T-helper 22 cell (primary cell): ENCODE data around the gene ERBB4.
"Not testable (repeated sequence)": the region's sequence is repeated elsewhere in the genome, so short reads cannot be mapped to it uniquely, and the experiment has no call there.

Experiments used
- DNase-seq: peaks from one replicate; pipeline ENCODE4 v3.0.0-alpha.2; 2020; ENCODE audit warnings: low read depth

ERBB4 gene

GRCh38 chr2:212146416-212146815, 392.2 kb downstream of the ERBB4 start:
- DNase-seq, result no peak

GRCh38 chr2:212145121-212145520, 393.5 kb downstream of the ERBB4 start:
- no peak for DNase-seq

DNA sequence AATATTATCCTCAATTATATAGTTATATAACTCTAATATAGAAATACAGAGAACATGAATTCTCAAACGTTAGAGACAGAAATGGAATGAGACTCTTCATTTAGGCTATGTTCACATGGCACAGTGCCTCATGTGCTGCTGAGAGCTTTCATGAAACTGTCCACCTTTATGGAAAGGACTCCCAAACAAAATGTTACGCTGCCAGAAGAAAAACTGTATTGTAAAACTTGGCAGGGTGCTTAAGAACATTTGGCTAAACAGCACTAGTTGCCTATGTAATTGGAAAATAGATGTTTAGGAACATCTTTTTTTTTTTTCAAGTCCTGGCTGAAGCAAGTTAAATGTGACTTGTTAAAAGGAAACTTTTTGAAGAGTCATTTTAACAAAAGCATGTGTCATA, 396.0 kb downstream of the ERBB4 start:
- no peak for DNase-seq

GRCh38 chr2:212141499-212141898, 397.1 kb downstream of the ERBB4 start:
- no peak for DNase-seq

DNA sequence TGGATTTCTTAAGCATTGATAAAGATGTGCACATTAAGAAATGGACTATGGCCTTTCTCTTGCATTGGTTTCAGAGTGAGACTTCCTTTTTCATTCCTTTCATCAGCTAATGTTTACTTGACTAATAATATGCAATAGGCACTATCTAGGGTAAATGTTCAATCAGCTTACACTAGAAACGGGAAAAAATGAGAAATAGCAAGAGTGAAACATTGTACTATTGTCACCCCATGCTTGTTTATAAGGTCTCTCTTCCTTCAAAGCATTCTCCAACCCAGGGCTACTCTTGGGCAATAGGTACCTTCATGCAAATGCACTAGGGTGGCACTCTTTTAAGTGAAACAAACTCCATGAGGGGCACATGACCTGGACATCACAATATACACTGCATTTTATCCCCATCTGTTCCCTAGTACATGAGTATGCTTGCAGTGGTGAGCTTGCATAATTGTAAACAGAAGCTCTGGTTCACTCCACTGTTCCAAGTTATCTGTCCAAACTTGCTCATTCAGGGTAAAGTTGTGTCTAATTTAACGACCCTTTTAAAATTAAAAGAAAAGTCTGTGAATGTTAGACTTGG, 402.3 kb downstream of the ERBB4 start:
- no peak for DNase-seq

- no peak for DNase-seq
Measured at GRCh38 chr2:212135739-212136138, 402.9 kb downstream of the ERBB4 start.

DNA sequence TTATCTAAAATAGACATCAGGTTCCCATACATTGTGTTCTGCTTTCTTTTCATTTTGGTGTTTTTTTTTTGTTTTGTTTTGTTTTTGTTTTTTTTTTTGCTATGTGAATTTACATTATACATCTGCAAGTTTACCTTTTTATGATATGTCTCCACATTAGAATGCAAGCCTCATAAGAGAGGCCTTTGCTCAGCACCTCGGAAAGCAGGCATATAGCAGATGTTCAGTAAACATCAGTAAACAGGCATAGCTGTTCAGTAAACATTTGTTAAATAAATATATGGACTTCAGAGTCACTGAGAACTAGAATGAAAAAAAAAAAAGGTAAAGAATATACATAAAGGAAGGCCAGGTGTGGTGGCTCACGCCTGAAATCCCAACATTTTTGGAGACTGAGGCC, 405.3 kb downstream of the ERBB4 start:
- no peak for DNase-seq

DNA sequence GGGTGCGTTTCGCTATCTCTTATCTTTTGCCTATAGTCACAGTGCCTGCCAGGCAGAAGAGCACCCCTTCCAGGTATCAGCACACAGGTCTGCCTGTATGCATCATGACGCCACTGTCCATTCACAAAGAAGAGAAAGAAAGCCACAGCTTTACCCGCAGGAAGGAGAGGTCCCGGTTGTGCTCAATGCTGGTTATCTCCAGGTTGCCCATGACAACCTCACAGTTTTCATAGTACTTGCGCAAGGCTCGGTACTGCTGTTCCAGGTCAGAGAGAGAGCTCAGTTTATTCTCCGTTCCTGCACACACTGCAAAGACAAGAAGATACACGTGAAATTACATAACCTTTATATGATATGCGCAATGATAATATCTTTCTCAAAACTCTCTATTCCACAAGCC, 414.0 kb downstream of the ERBB4 start:
- no peak for DNase-seq

DNA sequence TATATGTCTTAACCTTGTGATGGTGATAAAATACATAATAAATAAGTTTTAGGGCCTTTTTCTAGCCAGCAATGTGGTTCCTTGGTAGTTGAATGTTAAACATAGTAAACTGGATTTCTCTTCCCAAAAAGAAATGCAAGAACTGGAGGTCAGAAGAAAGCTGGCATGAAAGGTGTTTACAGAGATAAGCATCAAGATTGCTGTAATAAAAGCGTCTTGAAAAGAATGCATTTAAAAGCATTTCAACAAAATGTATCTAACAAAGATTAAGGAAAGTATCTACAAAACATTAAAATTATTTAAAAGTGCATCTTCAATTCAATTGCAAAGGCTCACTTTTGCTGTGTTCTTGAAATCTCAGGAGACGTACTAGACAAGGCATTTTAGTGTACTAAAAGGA, 419.0 kb downstream of the ERBB4 start:
- no peak for DNase-seq

GRCh38 chr2:212117926-212118325, 420.7 kb downstream of the ERBB4 start:
- no peak for DNase-seq

GRCh38 chr2:212114489-212114888, 424.1 kb downstream of the ERBB4 start:
- DNase-seq, result no peak

DNA sequence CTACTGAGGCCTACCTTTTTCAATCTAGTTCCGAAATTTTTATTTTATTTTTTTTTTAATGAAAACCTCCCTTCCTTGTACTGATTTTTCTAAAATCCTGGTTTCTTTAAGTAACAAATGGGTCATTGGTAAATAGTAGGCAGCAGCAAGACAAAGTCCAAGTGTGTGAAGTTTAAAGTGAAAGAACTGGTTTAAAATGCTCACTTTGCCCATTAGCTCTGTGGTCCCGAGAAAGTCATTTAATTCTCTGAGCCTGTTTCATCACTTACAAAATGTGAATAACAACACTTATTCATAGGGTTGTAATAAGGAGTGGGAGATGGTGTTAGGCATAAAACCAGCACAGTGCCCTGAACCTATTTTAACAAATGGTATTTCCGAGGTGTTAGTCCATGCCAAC, 426.2 kb downstream of the ERBB4 start:
- DNase-seq, result no peak

DNA sequence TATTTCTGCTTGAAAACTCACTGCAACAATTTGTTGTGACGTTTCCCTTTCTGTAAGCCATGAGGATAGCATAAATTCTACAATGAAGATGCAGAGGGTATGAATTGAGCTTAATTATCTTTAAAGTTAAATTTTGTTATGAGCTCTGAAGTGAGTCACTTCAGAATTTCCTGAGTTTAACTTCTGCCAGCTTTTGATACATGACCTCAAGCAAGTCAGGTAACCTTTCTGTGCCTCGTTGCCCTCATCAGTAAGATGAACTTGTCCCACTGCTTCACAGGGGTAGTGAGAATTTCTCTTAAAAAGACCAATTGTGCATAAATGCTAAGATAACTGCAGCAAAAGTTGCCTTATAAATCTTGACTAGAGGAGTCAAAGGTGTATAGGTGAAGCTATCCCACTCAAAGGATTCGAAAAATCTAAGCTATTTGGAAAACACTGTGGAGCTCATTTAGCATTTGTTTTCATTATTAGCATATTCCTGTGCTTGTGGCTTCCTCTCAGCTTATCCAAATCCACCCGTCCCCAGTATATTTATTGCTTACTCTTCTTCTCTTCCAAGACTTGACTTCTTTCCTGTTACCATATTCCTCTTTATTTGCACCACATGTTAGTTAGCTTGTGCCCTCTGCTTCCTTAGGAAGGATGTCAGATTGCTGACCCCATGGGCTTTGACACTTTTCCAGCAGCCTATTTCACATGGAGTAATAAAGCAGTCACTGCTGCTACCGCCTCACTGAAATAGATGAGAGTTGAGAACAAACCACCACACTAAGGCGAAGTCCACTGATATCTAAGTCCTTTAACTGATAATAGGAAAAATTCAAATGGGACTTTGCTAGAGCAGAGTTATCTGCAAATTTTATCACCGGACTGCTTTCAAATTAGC, 428.6 kb downstream of the ERBB4 start:
- no peak for DNase-seq

GRCh38 chr2:212109217-212109616, 429.4 kb downstream of the ERBB4 start:
- no peak for DNase-seq

- no peak for DNase-seq
Measured at GRCh38 chr2:212107989-212108388, 430.6 kb downstream of the ERBB4 start.

GRCh38 chr2:212107014-212107413, 431.6 kb downstream of the ERBB4 start:
- no peak for DNase-seq

DNA sequence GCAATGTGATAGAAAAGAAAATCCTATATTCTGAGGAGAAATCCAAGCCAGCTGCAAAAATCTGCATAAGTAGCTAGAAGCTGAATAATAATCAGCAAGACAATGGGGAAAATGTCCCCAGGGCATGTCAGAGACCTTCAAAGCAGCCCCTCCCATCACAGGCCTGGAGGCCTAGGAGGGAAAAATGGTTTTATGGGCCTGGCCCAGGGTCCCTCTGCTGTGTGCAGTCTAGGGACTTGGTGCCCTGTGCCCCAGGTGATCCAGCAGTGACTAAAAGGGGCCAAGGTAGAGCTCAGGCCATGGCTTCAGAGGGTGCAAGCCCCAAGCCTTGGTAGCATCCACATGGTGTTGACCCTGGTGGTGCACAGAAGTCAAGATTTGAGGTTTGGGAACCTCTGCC, 432.1 kb downstream of the ERBB4 start:
- not testable (repeated sequence) for DNase-seq

- DNase-seq, result no peak
Measured at GRCh38 chr2:212099658-212100057, 438.9 kb downstream of the ERBB4 start.

- no peak for DNase-seq
Measured at GRCh38 chr2:212098966-212099365, 439.6 kb downstream of the ERBB4 start.

GRCh38 chr2:212097001-212097400, 441.6 kb downstream of the ERBB4 start:
- no peak for DNase-seq

DNA sequence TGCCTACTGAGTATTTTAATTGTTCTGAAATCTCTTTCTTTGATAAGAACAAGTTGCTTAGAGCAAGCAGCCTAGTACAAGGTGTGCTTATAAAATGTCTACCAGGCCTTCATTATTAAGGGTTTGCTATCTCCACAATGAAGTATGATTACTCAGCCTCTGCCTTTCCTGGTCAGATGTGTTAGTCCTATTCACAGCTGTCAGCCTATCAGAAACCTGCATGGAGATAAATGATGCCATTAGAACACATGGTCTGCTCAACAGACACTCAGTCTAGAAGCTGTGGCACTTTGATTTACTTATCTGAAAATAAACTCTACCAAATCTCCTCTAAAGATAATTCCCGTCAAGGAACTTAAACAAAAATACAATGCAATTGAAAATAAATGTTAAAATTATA, 448.7 kb downstream of the ERBB4 start:
- no peak for DNase-seq

DNA sequence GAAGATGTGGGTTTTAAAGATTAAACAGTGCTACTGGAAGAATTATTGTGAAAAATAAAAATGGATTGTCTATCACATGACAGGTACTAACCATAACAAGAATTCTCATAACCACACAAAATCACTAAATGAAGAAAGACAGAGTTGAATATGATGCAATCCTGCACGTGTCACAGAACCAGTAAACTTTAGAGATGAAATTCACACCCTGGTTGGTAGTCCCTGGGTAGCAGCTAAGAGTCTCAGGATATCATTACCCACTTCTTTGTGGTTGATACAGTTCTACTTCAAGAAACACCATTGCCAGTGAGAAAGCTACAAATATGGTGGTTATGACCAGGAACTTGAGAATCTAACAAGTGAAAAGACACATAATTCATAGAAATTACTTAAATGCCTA, 450.2 kb downstream of the ERBB4 start:
- no peak for DNase-seq

- DNase-seq, result no peak
Measured at GRCh38 chr2:212083492-212083891, 455.1 kb downstream of the ERBB4 start.

- no peak for DNase-seq
Measured at GRCh38 chr2:212078103-212078502, 460.5 kb downstream of the ERBB4 start.
